GM12864 (cell line): ENCODE results near the gene DSC2.

ENCODE experiments used
- DNase-seq: peaks from one replicate; pipeline ENCODE4 v3.0.0-alpha.2; 2011; ENCODE audit warnings: low read depth
- H3K4me3 ChIP-seq: 2 replicates; pipeline ENCODE4 v1.5.1; 2011; ENCODE audit warnings: mild to moderate bottlenecking, low read depth, low read length, control low read depth
- TF ChIP-seq, protein P1 (sequence below): IDR thresholded peaks from 2 replicates; pipeline ENCODE4 v1.5.1; 2011; ENCODE audit warnings: low read depth, mild to moderate bottlenecking, moderate library complexity, low read length, control low read depth, inconsistent platforms; ENCODE audit errors: missing control alignments

The DSC2 gene

GRCh38 chr18:31010601-31011000 is 91.6 kb downstream of the DSC2 start:
- no peak for DNase-seq
- TF ChIP-seq, protein P1, sequence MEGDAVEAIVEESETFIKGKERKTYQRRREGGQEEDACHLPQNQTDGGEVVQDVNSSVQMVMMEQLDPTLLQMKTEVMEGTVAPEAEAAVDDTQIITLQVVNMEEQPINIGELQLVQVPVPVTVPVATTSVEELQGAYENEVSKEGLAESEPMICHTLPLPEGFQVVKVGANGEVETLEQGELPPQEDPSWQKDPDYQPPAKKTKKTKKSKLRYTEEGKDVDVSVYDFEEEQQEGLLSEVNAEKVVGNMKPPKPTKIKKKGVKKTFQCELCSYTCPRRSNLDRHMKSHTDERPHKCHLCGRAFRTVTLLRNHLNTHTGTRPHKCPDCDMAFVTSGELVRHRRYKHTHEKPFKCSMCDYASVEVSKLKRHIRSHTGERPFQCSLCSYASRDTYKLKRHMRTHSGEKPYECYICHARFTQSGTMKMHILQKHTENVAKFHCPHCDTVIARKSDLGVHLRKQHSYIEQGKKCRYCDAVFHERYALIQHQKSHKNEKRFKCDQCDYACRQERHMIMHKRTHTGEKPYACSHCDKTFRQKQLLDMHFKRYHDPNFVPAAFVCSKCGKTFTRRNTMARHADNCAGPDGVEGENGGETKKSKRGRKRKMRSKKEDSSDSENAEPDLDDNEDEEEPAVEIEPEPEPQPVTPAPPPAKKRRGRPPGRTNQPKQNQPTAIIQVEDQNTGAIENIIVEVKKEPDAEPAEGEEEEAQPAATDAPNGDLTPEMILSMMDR = no peak
- H3K4me3 ChIP-seq = no peak overlapping the region
